KMS-11 (cell line): Measurements from ENCODE around the gene SMIM7.

Source experiments
- H2AFZ ChIP-seq: fragments of 200-600 bp; sonication (generic); 2 replicates; pipeline ENCODE4 v1.6.1; 2016; ENCODE audit warnings: antibody characterized with exemption, mixed run types, low read depth
- H3K27ac ChIP-seq: fragments of 200-600 bp; sonication (generic); 2 replicates; pipeline ENCODE4 v1.6.1; 2016; ENCODE audit warnings: mild to moderate bottlenecking, mixed run types
- H3K27me3 ChIP-seq: fragments of 200-600 bp; sonication (generic); 2 replicates; pipeline ENCODE4 v1.6.1; 2017; ENCODE audit warnings: mild to moderate bottlenecking, low read depth, mixed run types, moderate library complexity; ENCODE audit not compliant: insufficient read depth
- H3K36me3 ChIP-seq: fragments of 200-600 bp; sonication (generic); 2 replicates; pipeline ENCODE4 v1.6.1; 2017; ENCODE audit warnings: mild to moderate bottlenecking, mixed run types; ENCODE audit not compliant: insufficient read depth
- H3K4me1 ChIP-seq: fragments of 200-600 bp; sonication (generic); 2 replicates; pipeline ENCODE4 v1.6.1; 2016; ENCODE audit warnings: mild to moderate bottlenecking, low read depth, mixed run types; ENCODE audit not compliant: poor library complexity, severe bottlenecking
- H3K4me2 ChIP-seq: fragments of 200-600 bp; sonication (generic); 2 replicates; pipeline ENCODE4 v1.7.0; 2016; ENCODE audit warnings: mild to moderate bottlenecking, mixed run types
- H3K4me3 ChIP-seq: fragments of 200-600 bp; sonication (generic); IDR thresholded peaks from 2 replicates; pipeline ENCODE4 v1.6.1; 2017; ENCODE audit warnings: low read depth, low read length, mixed read lengths; ENCODE audit not compliant: insufficient read depth
- H3K79me2 ChIP-seq: fragments of 200-600 bp; sonication (generic); 2 replicates; pipeline ENCODE4 v1.6.1; 2016; ENCODE audit warnings: low read depth, mixed run types; ENCODE audit not compliant: insufficient read depth
- H3K9ac ChIP-seq: fragments of 200-600 bp; sonication (generic); 2 replicates; pipeline ENCODE4 v1.6.1; 2016; ENCODE audit warnings: mild to moderate bottlenecking, mixed run types
- H4K20me1 ChIP-seq: fragments of 200-600 bp; sonication (generic); 2 replicates; pipeline ENCODE4 v1.6.1; 2016; ENCODE audit warnings: mild to moderate bottlenecking, mixed run types; ENCODE audit not compliant: insufficient read depth
- TF ChIP-seq, protein P1 (sequence below): fragments of 200-600 bp; sonication (generic); conservative IDR thresholded peaks from 2 replicates; pipeline ENCODE4 v1.6.1; 2017; ENCODE audit warnings: low read depth, mild to moderate bottlenecking, antibody characterized with exemption, low read length, moderate library complexity, mixed read lengths

Gene SMIM7

DNA sequence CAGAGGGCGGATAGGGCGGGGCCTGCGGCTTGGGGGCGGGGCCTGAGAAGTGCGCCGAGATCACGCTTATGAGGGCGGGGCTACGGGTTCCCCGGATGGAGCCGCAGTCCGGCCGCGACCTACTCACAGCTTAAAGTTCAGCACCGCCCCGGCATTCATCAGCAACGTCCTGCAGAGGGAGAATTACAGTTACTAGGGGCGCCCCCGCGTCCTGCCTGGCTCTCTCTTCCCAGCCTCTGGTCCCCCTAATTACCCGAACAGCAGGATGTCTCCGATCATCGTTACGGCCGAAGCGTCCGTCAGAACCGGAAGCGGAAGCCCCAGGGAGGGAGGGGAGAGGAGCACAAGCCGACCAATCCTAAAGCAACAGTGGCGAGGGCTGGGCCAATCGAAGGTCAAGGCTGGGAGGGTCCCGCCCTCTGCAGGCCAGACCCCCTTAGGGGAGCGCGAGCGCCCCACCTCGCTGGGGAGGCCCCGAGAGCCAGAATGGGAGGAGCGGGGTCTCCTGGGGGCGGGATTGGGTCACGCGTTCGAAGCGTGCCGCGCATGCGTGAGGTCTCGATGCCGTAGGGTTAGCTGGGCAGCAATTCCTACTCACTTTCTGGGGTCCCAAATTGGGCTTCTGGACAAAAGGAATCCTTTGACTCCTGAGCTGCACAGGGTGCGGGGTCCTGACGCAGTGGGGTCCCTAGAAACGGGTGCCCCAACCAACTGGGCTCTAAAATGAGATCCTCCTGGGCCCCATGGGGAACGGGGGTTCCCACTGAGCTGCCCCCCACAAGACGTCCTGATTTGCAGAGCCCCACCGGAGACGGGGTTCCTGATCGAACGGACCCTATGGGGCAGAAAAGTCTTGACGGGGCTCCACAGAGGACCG is at the start of gene SMIM7:
Gene SMIM7, minus strand, starts transcription at position 313 of the 877 bp plus-strand sequence. Its CDS starts 34 bp downstream, at position 279.
- TF ChIP-seq, protein P1, sequence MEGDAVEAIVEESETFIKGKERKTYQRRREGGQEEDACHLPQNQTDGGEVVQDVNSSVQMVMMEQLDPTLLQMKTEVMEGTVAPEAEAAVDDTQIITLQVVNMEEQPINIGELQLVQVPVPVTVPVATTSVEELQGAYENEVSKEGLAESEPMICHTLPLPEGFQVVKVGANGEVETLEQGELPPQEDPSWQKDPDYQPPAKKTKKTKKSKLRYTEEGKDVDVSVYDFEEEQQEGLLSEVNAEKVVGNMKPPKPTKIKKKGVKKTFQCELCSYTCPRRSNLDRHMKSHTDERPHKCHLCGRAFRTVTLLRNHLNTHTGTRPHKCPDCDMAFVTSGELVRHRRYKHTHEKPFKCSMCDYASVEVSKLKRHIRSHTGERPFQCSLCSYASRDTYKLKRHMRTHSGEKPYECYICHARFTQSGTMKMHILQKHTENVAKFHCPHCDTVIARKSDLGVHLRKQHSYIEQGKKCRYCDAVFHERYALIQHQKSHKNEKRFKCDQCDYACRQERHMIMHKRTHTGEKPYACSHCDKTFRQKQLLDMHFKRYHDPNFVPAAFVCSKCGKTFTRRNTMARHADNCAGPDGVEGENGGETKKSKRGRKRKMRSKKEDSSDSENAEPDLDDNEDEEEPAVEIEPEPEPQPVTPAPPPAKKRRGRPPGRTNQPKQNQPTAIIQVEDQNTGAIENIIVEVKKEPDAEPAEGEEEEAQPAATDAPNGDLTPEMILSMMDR, result no peak
- H3K36me3 ChIP-seq, result no peaks in the 10 kb centered on the region
- peak within 1 kb of the TSS; percentile 52 for H3K9ac ChIP-seq
- H2AFZ ChIP-seq, result peak within 1 kb of the TSS; percentile 68; the same call in 1 of the 2 replicates
- H3K27me3 ChIP-seq, result no peaks in the 10 kb centered on the region
- peak within 1 kb of the TSS; percentile 38 for H3K27ac ChIP-seq
- 0 out of 2 replicates have a peak, but pooled peaks cover 4% of the 10 kb centered on the region for H4K20me1 ChIP-seq
- peak within 1 kb of the TSS; percentile 98 for H3K4me2 ChIP-seq
- no peak within 1 kb of the TSS for H3K4me3 ChIP-seq
- H3K79me2 ChIP-seq, result peaks cover 22% of the 10 kb centered on the region
- H3K4me1 ChIP-seq, result peaks cover 24% of the 10 kb centered on the region

DNA sequence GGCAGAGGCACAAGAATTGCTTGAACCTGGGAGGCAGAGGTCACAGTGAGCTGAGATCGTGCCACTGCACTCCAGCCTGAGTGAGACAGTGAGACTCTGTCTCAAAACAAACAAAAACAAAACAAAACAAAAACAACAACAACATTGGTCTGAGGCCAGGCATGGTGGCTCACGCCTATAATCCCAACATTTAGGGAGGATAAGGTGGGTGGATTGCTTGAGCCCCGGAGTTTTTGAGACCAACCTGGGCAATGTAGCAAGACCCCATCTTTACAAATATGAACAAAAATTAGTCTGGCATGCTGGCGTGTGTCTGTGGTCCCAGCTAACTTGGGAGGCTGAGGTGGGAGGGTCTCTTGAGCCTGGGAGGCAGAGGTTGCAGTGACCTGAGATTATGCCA is 43.7 kb upstream of the SMIM7 start:
- H3K4me3 ChIP-seq, result no peak overlapping the region
- H4K20me1 ChIP-seq, result no peaks in the 10 kb centered on the region
- H3K9ac ChIP-seq, result no peak overlapping the region
- H3K27me3 ChIP-seq, result no peaks in the 10 kb centered on the region
- TF ChIP-seq, protein P1, result no peak
- H3K27ac ChIP-seq, result no peak overlapping the region
- H2AFZ ChIP-seq, result no peak overlapping the region
- no peak overlapping the region for H3K4me2 ChIP-seq
- no peaks in the 10 kb centered on the region for H3K4me1 ChIP-seq
- no peaks in the 10 kb centered on the region for H3K36me3 ChIP-seq
- H3K79me2 ChIP-seq, result no peaks in the 10 kb centered on the region

DNA sequence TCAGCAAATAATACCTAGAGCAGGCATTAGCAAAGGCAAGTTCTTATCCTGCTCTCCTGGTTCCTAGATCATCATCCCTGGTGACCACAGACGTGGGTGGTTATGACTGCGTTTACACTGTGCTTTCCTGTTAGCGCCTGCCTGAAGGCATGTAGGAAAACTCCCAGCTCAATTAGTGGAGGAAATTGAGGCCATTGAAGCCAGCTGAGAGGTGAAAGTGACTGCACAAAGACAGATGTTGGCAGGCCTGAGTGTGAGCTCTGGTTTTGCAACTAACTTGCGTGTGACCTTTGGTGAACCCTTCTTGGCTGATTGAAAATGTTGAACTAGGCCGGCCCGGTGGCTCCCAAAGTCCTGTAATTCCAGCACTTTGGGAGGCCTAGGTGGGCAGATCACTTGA is 42.2 kb upstream of the SMIM7 start:
- no peak overlapping the region for H3K4me2 ChIP-seq
- no peak overlapping the region for H3K4me3 ChIP-seq
- H3K4me1 ChIP-seq, result no peaks in the 10 kb centered on the region
- H3K27ac ChIP-seq, result no peak overlapping the region
- no peaks in the 10 kb centered on the region for H3K79me2 ChIP-seq
- no peaks in the 10 kb centered on the region for H4K20me1 ChIP-seq
- H3K27me3 ChIP-seq, result no peaks in the 10 kb centered on the region
- no peaks in the 10 kb centered on the region for H3K36me3 ChIP-seq
- TF ChIP-seq, protein P1, result no peak
- no peak overlapping the region for H3K9ac ChIP-seq
- no peak overlapping the region for H2AFZ ChIP-seq

DNA sequence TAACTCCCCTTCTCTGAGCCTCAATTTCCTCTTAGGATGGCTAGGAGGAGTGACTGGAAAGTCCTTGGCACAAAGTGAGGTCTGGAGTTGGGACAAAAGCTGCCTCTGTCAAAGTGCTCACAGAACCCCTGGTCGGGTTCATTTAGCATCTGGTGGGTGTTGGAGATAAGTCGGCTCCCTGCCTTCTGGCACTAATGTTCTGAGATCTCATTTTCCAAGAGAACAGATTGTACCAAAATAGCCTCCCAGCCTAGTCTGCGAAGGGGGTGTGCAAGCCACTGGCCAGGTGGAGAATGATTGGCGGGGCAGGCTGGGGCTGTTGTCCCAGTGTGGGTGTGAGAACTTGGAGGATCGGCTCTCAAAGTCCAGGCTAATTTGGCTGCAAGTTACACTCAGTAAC is 39.0 kb upstream of the SMIM7 start:
- Histone ChIP-seq H3K27me3 (no peaks in the 10 kb centered on the region), H3K9ac (no peak overlapping the region)
- TF ChIP-seq, protein P1, result no peak

More for the DNA sequence above, 39.0 kb upstream of the SMIM7 start:
- Histone ChIP-seq H3K4me2 (no peak overlapping the region), H3K79me2 (no peaks in the 10 kb centered on the region), H3K4me1 (no peaks in the 10 kb centered on the region), H4K20me1 (no peaks in the 10 kb centered on the region), H3K4me3 (no peak overlapping the region), H3K27ac (no peak overlapping the region), H2AFZ (no peak overlapping the region), H3K36me3 (no peaks in the 10 kb centered on the region)
